A549 (cell line): ENCODE measurements around the gene SLC48A1. TPM values are rescaled to one million over a fixed set of nuclear protein-coding genes. Genes with fewer than 3 reads are reported as not detected.

ENCODE experiments used
- BCL3 ChIP-seq: fragments of >200 bp; sonication (Bioruptor Twin); formaldehyde crosslinking; IDR thresholded peaks from 3 replicates; pipeline ENCODE4 v1.6.1; 2016
- BHLHE40 ChIP-seq: IDR thresholded peaks from 2 replicates; pipeline ENCODE4 v1.6.1; 2012; ENCODE audit warnings: low read depth, low read length, inconsistent platforms
- CBX2 ChIP-seq: fragments of 200-600 bp; sonication (generic); IDR thresholded peaks from 2 replicates; pipeline ENCODE4 v1.6.1; 2016; ENCODE audit warnings: low read depth, mild to moderate bottlenecking, borderline replicate concordance
- CBX8 ChIP-seq: fragments of 200-600 bp; sonication (generic); IDR thresholded peaks from 2 replicates; pipeline ENCODE4 v1.6.1; 2016
- CEBPB ChIP-seq, 2 experiments: fragments of >200 bp in 1 of 2; sonication (Bioruptor Twin) in 1 of 2; formaldehyde crosslinking in 1 of 2; IDR thresholded peaks; 2 replicates each; pipeline ENCODE4 v1.6.1; 2012 to 2016
- CHD2 ChIP-seq: fragments of 150-350 bp; IDR thresholded peaks from 2 replicates; pipeline ENCODE4 v1.6.1; 2014; ENCODE audit warnings: low read length; ENCODE audit not compliant: partially characterized antibody
- CHD4 ChIP-seq: fragments of 200-600 bp; sonication (generic); IDR thresholded peaks from 2 replicates; pipeline ENCODE4 v1.6.1; 2016; ENCODE audit warnings: antibody characterized with exemption, mild to moderate bottlenecking, borderline replicate concordance
- EHF ChIP-seq: fragments of 250-450 bp; sonication (Bioruptor Pico); IDR thresholded peaks from 2 replicates; pipeline ENCODE4 v1.5.0; 2020; ENCODE audit warnings: mild to moderate bottlenecking
- EHMT2 ChIP-seq: fragments of 200-600 bp; sonication (generic); IDR thresholded peaks from 2 replicates; pipeline ENCODE4 v1.6.1; 2016; ENCODE audit warnings: antibody characterized with exemption, low read depth, mild to moderate bottlenecking, moderate library complexity
- ELK1 ChIP-seq: fragments of 150-350 bp; IDR thresholded peaks from 2 replicates; pipeline ENCODE4 v1.6.1; 2014; ENCODE audit warnings: low read depth, mild to moderate bottlenecking, low read length
- EP300 ChIP-seq, 2 experiments: fragments of >200 bp; sonication (Bioruptor Twin); formaldehyde crosslinking; IDR thresholded peaks; 2 replicates in 1 of 2; 3 replicates in 1 of 2; pipeline ENCODE4 v1.6.1; 2016 to 2017
- ESRRA ChIP-seq: fragments of 150-350 bp; IDR thresholded peaks from 2 replicates; pipeline ENCODE4 v1.6.1; 2014; ENCODE audit warnings: mild to moderate bottlenecking, low read length, borderline replicate concordance
- FOSB ChIP-seq: fragments of 250-450 bp; sonication (Bioruptor Pico); IDR thresholded peaks from 2 replicates; pipeline ENCODE4 v1.5.0; 2020; ENCODE audit warnings: mild to moderate bottlenecking, moderate library complexity
- FOSL2 ChIP-seq, 2 experiments: fragments of 450-650 bp in 1 of 2; fragments of >200 bp in 1 of 2; sonication (Bioruptor Twin) in 1 of 2; formaldehyde crosslinking; IDR thresholded peaks; 2 replicates each; pipeline versions ENCODE4 v1.5.0 to v1.6.1; 2016 to 2020; ENCODE audit warnings: mild to moderate bottlenecking in 1 of 2, moderate library complexity in 1 of 2
- FOXS1 ChIP-seq: fragments of 250-450 bp; sonication (Bioruptor Pico); IDR thresholded peaks from 2 replicates; pipeline ENCODE4 v1.5.0; 2020; ENCODE audit warnings: mild to moderate bottlenecking, moderate library complexity
- HEYL ChIP-seq: fragments of 250-450 bp; sonication (Bioruptor Pico); IDR thresholded peaks from 2 replicates; pipeline ENCODE4 v1.8.0; 2021; ENCODE audit warnings: mild to moderate bottlenecking, moderate library complexity
- HMGXB4 ChIP-seq: fragments of 250-450 bp; sonication (Bioruptor Pico); IDR thresholded peaks from 2 replicates; pipeline ENCODE4 v1.5.0; 2021; ENCODE audit warnings: mild to moderate bottlenecking, moderate library complexity, borderline replicate concordance
- HOXB13 ChIP-seq: fragments of 250-450 bp; sonication (Bioruptor Pico); IDR thresholded peaks from 2 replicates; pipeline ENCODE4 v1.5.0; 2020; ENCODE audit warnings: low read depth, mild to moderate bottlenecking, moderate library complexity
- HOXB5 ChIP-seq: fragments of 250-450 bp; sonication (Bioruptor Pico); IDR thresholded peaks from 2 replicates; pipeline ENCODE4 v1.5.0; 2020; ENCODE audit warnings: mild to moderate bottlenecking, moderate library complexity
- JUN ChIP-seq, 2 experiments: fragments of >200 bp; sonication (Bioruptor Twin); formaldehyde crosslinking; IDR thresholded peaks; 2 replicates in 1 of 2; 3 replicates in 1 of 2; pipeline ENCODE4 v1.6.1; 2016 to 2017
- JUNB ChIP-seq: fragments of >200 bp; sonication (Bioruptor Twin); formaldehyde crosslinking; IDR thresholded peaks from 2 replicates; pipeline ENCODE4 v1.6.1; 2016
- KDM1A ChIP-seq: fragments of 200-600 bp; sonication (generic); IDR thresholded peaks from 2 replicates; pipeline ENCODE4 v1.6.1; 2016; ENCODE audit warnings: low read depth, mild to moderate bottlenecking
- KDM5A ChIP-seq: fragments of 200-600 bp; sonication (generic); IDR thresholded peaks from 2 replicates; pipeline ENCODE4 v1.6.1; 2016; ENCODE audit warnings: antibody characterized with exemption, mild to moderate bottlenecking
- MAX ChIP-seq: IDR thresholded peaks from 2 replicates; pipeline ENCODE4 v1.6.1; 2012
- MYC ChIP-seq: IDR thresholded peaks from 2 replicates; pipeline ENCODE4 v1.6.1; 2012; ENCODE audit warnings: mild to moderate bottlenecking, inconsistent platforms, low read length, improper control_type of control experiment, borderline replicate concordance
- NPAS2 ChIP-seq: fragments of 250-450 bp; sonication (Bioruptor Pico); IDR thresholded peaks from 2 replicates; pipeline ENCODE4 v1.8.0; 2022; ENCODE audit warnings: mild to moderate bottlenecking, moderate library complexity, borderline replicate concordance
- PBX3 ChIP-seq: IDR thresholded peaks from 2 replicates; pipeline ENCODE4 v1.6.1; 2012
- PHF8 ChIP-seq: fragments of 200-600 bp; sonication (generic); IDR thresholded peaks from 2 replicates; pipeline ENCODE4 v1.6.1; 2016; ENCODE audit warnings: low read depth, mild to moderate bottlenecking, antibody characterized with exemption, moderate library complexity, borderline replicate concordance
- POLR2A ChIP-seq: IDR thresholded peaks from 2 replicates; pipeline ENCODE4 v1.6.1; 2012; ENCODE audit warnings: mild to moderate bottlenecking, low read length
- POLR2AphosphoS2 ChIP-seq: conservative IDR thresholded peaks from 2 replicates; pipeline ENCODE4 v1.6.1; 2012; ENCODE audit warnings: low read length, improper control_type of control experiment, inconsistent platforms
- RAD21 ChIP-seq, 2 experiments: fragments of >200 bp in 1 of 2; sonication (Bioruptor Twin) in 1 of 2; formaldehyde crosslinking in 1 of 2; IDR thresholded peaks in 1 of 2; conservative IDR thresholded peaks in 1 of 2; 2 replicates in 1 of 2; 3 replicates in 1 of 2; pipeline ENCODE4 v1.6.1; 2012 to 2018; ENCODE audit warnings: inconsistent platforms in 1 of 2
- RCOR1 ChIP-seq: fragments of 150-350 bp; IDR thresholded peaks from 2 replicates; pipeline ENCODE4 v1.6.1; 2014; ENCODE audit warnings: antibody characterized with exemption, low read length, low read depth
- RNF2 ChIP-seq: fragments of 200-600 bp; sonication (generic); IDR thresholded peaks from 2 replicates; pipeline ENCODE4 v1.6.1; 2016; ENCODE audit warnings: low read depth, mild to moderate bottlenecking, antibody characterized with exemption, moderate library complexity, borderline replicate concordance
- SREBF2 ChIP-seq: fragments of 450-650 bp; IDR thresholded peaks from 2 replicates; pipeline ENCODE4 v1.6.1; 2014; ENCODE audit warnings: mild to moderate bottlenecking, moderate library complexity
- TFCP2L1 ChIP-seq: fragments of 250-450 bp; sonication (Bioruptor Pico); IDR thresholded peaks from 2 replicates; pipeline ENCODE4 v1.5.0; 2021; ENCODE audit warnings: mild to moderate bottlenecking
- USF2 ChIP-seq: fragments of 450-650 bp; IDR thresholded peaks from 2 replicates; pipeline ENCODE4 v1.6.1; 2014; ENCODE audit warnings: antibody characterized with exemption
- ZC3H11A ChIP-seq: fragments of 450-650 bp; IDR thresholded peaks from 2 replicates; pipeline ENCODE4 v1.6.1; 2014; ENCODE audit warnings: antibody characterized with exemption, mild to moderate bottlenecking
- ZFP36 ChIP-seq: fragments of 450-650 bp; IDR thresholded peaks from 2 replicates; pipeline ENCODE4 v1.6.1; 2014; ENCODE audit warnings: borderline replicate concordance; ENCODE audit not compliant: partially characterized antibody
- ZSCAN20 ChIP-seq: fragments of 250-450 bp; sonication (Bioruptor Pico); IDR thresholded peaks from 2 replicates; pipeline ENCODE4 v1.8.0; 2022; ENCODE audit warnings: mild to moderate bottlenecking, moderate library complexity
- polyA plus RNA-seq, 4 experiments: library from polyadenylated mRNA; depleted of rRNA in 3 of 4; stranded (reverse); fragments of >200 nt; fragmentation: RNase III in 1 of 4; extraction: RNeasy Plus Mini Kit Qiagen cat#74134 plus additional on column Dnase treatment in 1 of 4; gene quantifications; 2 replicates in 3 of 4; 3 replicates in 1 of 4; pipeline ENCODE4 v1.2.3, GENCODE V29; 2011 to 2017

The SLC48A1 gene
- polyA plus RNA-seq, 2 of the 4 experiments (the other 2 are of a cell fraction): 25.1 to 32.6 TPM

GRCh38 chr12:47812797-47813510 lies 39.9 kb downstream of the SLC48A1 start (continued):
- TF ChIP-seq ZSCAN20 (CRISPR knock-in tag): no peak
- TF ChIP-seq EP300 (IDR thresholded peaks at IDR 0.05): no peak
- TF ChIP-seq RAD21 (conservative IDR thresholded peaks at IDR 0.05 in 1 of 2, IDR thresholded peaks at IDR 0.05 in 1 of 2): no peak; a peak in 1 of 5 replicates
- no peak for TF ChIP-seq NPAS2 (CRISPR knock-in tag)
- no peak for TF ChIP-seq BHLHE40
- TF ChIP-seq RCOR1: no peak
- TF ChIP-seq JUNB: no peak
- TF ChIP-seq FOSB (CRISPR knock-in tag): no peak
- no peak for TF ChIP-seq CHD4
- no peak for TF ChIP-seq HMGXB4
- no peak for TF ChIP-seq ZC3H11A
- no peak for TF ChIP-seq PBX3
- TF ChIP-seq CBX8: no peak
- TF ChIP-seq CHD2: no peak
- TF ChIP-seq MAX: peak; percentile 42; the same call in 1 of the 2 replicates
- 0 out of 2 replicates have a peak, but pooled peaks have one; percentile 41 for TF ChIP-seq TFCP2L1 (CRISPR knock-in tag)
- no peak for TF ChIP-seq ELK1
- TF ChIP-seq ZFP36: no peak
- no peak for TF ChIP-seq ESRRA
- no peak for TF ChIP-seq PHF8
- no peak for TF ChIP-seq MYC
- TF ChIP-seq RNF2: no peak
- no peak for TF ChIP-seq SREBF2
- TF ChIP-seq KDM1A: no peak
- TF ChIP-seq POLR2AphosphoS2: no peak
- TF ChIP-seq KDM5A: no peak
- TF ChIP-seq CEBPB (IDR thresholded peaks at IDR 0.05): no peak
- no peak for TF ChIP-seq HOXB5 (CRISPR knock-in tag)
- no peak for TF ChIP-seq USF2
- no peak for TF ChIP-seq FOXS1 (CRISPR knock-in tag)
- TF ChIP-seq CBX2: no peak
- no peak for TF ChIP-seq HEYL (CRISPR knock-in tag)
- TF ChIP-seq EHMT2: no peak
- no peak for TF ChIP-seq BCL3
- no peak for TF ChIP-seq HOXB13
- TF ChIP-seq JUN (IDR thresholded peaks at IDR 0.05): 0 out of 5 replicates have a peak, but pooled peaks of 1 of the 2 experiments have one; percentile 34
- no peak for TF ChIP-seq EHF
- TF ChIP-seq POLR2A: no peak
- TF ChIP-seq FOSL2 (IDR thresholded peaks at IDR 0.05): peak; percentile 51; the same call in 1 of the 2 replicates
- peak; percentile 87 for TF ChIP-seq FOSL2 (CRISPR knock-in tag; IDR thresholded peaks at IDR 0.05)
